ENCODE measurements around the gene SSX2IP. TPM values are rescaled to one million over a fixed set of nuclear protein-coding genes. Genes with fewer than 3 reads are reported as not detected.
A peak's percentile ranks its signal among the peaks of the same experiment; 100 is the strongest.

The SSX2IP gene
- total RNA-seq, 1 experiment from 2014 or later = 42.4 TPM

GRCh38 chr1:84692391-84692790, 2.1 kb upstream of the SSX2IP start:
- no peak for DNase-seq (ENCODE audit: low spot score)
- H3K27ac ChIP-seq (ENCODE audit: low read depth, low read length, poor library complexity, severe bottlenecking) = no peak overlapping the region
- TF ChIP-seq EZH2 (IDR thresholded peaks at IDR 0.05; ENCODE audit: borderline replicate concordance, low read depth, low read length, poor library complexity, severe bottlenecking) (no peak), CTCF (conservative IDR thresholded peaks at IDR 0.05; ENCODE audit: low read depth, low read length) (no peak)
- H3K4me1 ChIP-seq (ENCODE audit: insufficient read depth, low read length, poor library complexity, severe bottlenecking) = peaks cover 25% of the 10 kb centered on the region
- no peaks in the 10 kb centered on the region for H3K9me3 ChIP-seq (ENCODE audit: low read depth, low read length, poor library complexity, severe bottlenecking)
- ChIA-PET POLR2A (ENCODE audit: low non-redundant PET) (no interaction called here), CTCF (no interaction called here)
- BruUV-seq (replicated peaks) = no TSS peak
- H3K4me3 ChIP-seq (ENCODE audit: low read depth, low read length, poor library complexity, severe bottlenecking) = no peak overlapping the region
- no peaks in the 10 kb centered on the region for H3K27me3 ChIP-seq (replicated peaks; ENCODE audit: insufficient read depth, low read depth, low read length, poor library complexity)
- no peaks in the 10 kb centered on the region for H3K36me3 ChIP-seq (ENCODE audit: insufficient read depth, low read length, poor library complexity, severe bottlenecking)
- intact Hi-C loops (cut with micrococcal nuclease; ENCODE audit: unreplicated experiment) = no loop called here

- peak overlapping the region; percentile 77 for H3K4me3 ChIP-seq (ENCODE audit: low read depth, low read length, poor library complexity, severe bottlenecking)
- no peaks in the 10 kb centered on the region for H3K9me3 ChIP-seq (ENCODE audit: low read depth, low read length, poor library complexity, severe bottlenecking)
- peak; percentile 29 for DNase-seq (ENCODE audit: low spot score)
- H3K27me3 ChIP-seq (replicated peaks; ENCODE audit: insufficient read depth, low read depth, low read length, poor library complexity) = no peaks in the 10 kb centered on the region
- TSS peak; percentile 91 for BruUV-seq (replicated peaks)
- H3K27ac ChIP-seq (ENCODE audit: low read depth, low read length, poor library complexity, severe bottlenecking) = peak overlapping the region; percentile 85
- TF ChIP-seq EZH2 (IDR thresholded peaks at IDR 0.05; ENCODE audit: borderline replicate concordance, low read depth, low read length, poor library complexity, severe bottlenecking) (no peak), CTCF (conservative IDR thresholded peaks at IDR 0.05; ENCODE audit: low read depth, low read length) (no peak)
- ChIA-PET POLR2A (ENCODE audit: low non-redundant PET) (no interaction called here), CTCF (interaction anchor here (0.7 kb wide), 1 partner anchor 12 kb away, joined by 3 read pairs; no protein-coding TSS in a partner anchor)
- peaks cover 20% of the 10 kb centered on the region for H3K4me1 ChIP-seq (ENCODE audit: insufficient read depth, low read length, poor library complexity, severe bottlenecking)
- H3K36me3 ChIP-seq (ENCODE audit: insufficient read depth, low read length, poor library complexity, severe bottlenecking) = no peaks in the 10 kb centered on the region
- intact Hi-C loops (cut with micrococcal nuclease; ENCODE audit: unreplicated experiment) = no loop called here
Observed at GRCh38 chr1:84691122-84691783, 992 bp upstream of the SSX2IP start.

GRCh38 chr1:84689514-84690396, 506 bp downstream of the SSX2IP start:
- intact Hi-C loops (cut with micrococcal nuclease; ENCODE audit: unreplicated experiment) = no loop called here
- H3K4me3 ChIP-seq (ENCODE audit: low read depth, low read length, poor library complexity, severe bottlenecking) = peak overlapping the region; percentile 77
- peaks cover 20% of the 10 kb centered on the region for H3K4me1 ChIP-seq (ENCODE audit: insufficient read depth, low read length, poor library complexity, severe bottlenecking)
- TSS peak; percentile 70 for BruUV-seq (replicated peaks)
- H3K36me3 ChIP-seq (ENCODE audit: insufficient read depth, low read length, poor library complexity, severe bottlenecking) = no peaks in the 10 kb centered on the region
- POLR2A ChIA-PET (ENCODE audit: low non-redundant PET) = no interaction called here
- no peaks in the 10 kb centered on the region for H3K27me3 ChIP-seq (replicated peaks; ENCODE audit: insufficient read depth, low read depth, low read length, poor library complexity)
- H3K27ac ChIP-seq (ENCODE audit: low read depth, low read length, poor library complexity, severe bottlenecking) = peak overlapping the region; percentile 85
- TF ChIP-seq CTCF (conservative IDR thresholded peaks at IDR 0.05; ENCODE audit: low read depth, low read length) (peak; percentile 48), EZH2 (IDR thresholded peaks at IDR 0.05; ENCODE audit: borderline replicate concordance, low read depth, low read length, poor library complexity, severe bottlenecking) (no peak)
- DNase-seq (ENCODE audit: low spot score) = peak; percentile 72
- CTCF ChIA-PET = interaction anchor here (1.3 kb wide), 1 partner anchor 93 kb away, joined by 3 read pairs; no protein-coding TSS in a partner anchor
- H3K9me3 ChIP-seq (ENCODE audit: low read depth, low read length, poor library complexity, severe bottlenecking) = no peaks in the 10 kb centered on the region
